ENCODE measurements around the gene BIN1. TPM values are rescaled to one million over a fixed set of nuclear protein-coding genes. Genes with fewer than 3 reads are reported as not detected.
A peak's percentile ranks its signal among the peaks of the same experiment; 100 is the strongest.

BIN1 gene
- total RNA-seq, 2 donors from 2014 or later, result 132 to 133 TPM

GRCh38 chr2:127105656-127106456, 1.1 kb downstream of the BIN1 start:
- ATAC-seq, result no peak
- H3K36me3 Mint-ChIP-seq (ENCODE audit: low read depth), result no peaks in the 10 kb centered on the region
- no peak overlapping the region for H3K27ac Mint-ChIP-seq
- H3K4me3 Mint-ChIP-seq, result peak overlapping the region; percentile 92
- peaks cover 15% of the 10 kb centered on the region for H3K27me3 Mint-ChIP-seq
- H3K9me3 ChIP-seq (ENCODE audit: control insufficient read depth, low read length, poor library complexity, severe bottlenecking), result no peaks in the 10 kb centered on the region
- no peak for DNase-seq
- peaks cover 10% of the 10 kb centered on the region for H3K4me1 Mint-ChIP-seq

- Mint-ChIP-seq H3K4me1 (peaks cover 10% of the 10 kb centered on the region), H3K4me3 (peak overlapping the region; percentile 36), H3K36me3 (ENCODE audit: low read depth) (no peaks in the 10 kb centered on the region), H3K27ac (no peak overlapping the region), H3K27me3 (peaks cover 15% of the 10 kb centered on the region)
- DNase-seq (no peak), ATAC-seq (no peak)
- H3K9me3 ChIP-seq (ENCODE audit: control insufficient read depth, low read length, poor library complexity, severe bottlenecking), result no peaks in the 10 kb centered on the region
Observed at GRCh38 chr2:127104881-127105655, 1.9 kb downstream of the BIN1 start.

DNA sequence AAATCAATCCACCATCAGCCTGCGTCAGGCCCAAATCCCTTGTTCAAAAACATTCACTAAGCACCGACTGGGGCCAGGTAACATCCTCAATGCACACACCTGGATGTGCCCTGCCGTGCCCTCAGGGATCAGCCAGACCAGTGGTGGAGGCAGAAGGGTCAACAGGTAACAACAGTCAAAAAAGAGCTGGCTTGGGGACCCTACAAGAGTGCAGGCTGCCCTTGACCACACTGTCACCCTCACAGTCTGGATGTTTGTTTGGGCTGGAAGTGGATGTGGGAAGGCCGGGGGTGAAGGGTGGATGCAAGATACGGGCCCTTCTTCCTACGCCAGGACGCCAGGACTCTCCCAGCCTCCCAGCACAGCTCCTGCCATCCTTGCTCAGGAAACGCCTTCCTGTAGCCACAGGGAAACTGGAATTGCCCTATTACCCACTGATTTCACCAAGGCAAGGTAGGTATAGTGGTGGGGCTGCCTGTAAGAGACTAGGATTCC, 2.7 kb downstream of the BIN1 start:
- no peak for ATAC-seq
- H3K36me3 Mint-ChIP-seq (ENCODE audit: low read depth), result no peaks in the 10 kb centered on the region
- H3K27ac Mint-ChIP-seq, result no peak overlapping the region
- H3K4me3 Mint-ChIP-seq, result peak overlapping the region; percentile 36
- peaks cover 10% of the 10 kb centered on the region for H3K4me1 Mint-ChIP-seq
- no peak for DNase-seq
- no peaks in the 10 kb centered on the region for H3K9me3 ChIP-seq (ENCODE audit: control insufficient read depth, low read length, poor library complexity, severe bottlenecking)
- H3K27me3 Mint-ChIP-seq, result peaks cover 15% of the 10 kb centered on the region

DNA sequence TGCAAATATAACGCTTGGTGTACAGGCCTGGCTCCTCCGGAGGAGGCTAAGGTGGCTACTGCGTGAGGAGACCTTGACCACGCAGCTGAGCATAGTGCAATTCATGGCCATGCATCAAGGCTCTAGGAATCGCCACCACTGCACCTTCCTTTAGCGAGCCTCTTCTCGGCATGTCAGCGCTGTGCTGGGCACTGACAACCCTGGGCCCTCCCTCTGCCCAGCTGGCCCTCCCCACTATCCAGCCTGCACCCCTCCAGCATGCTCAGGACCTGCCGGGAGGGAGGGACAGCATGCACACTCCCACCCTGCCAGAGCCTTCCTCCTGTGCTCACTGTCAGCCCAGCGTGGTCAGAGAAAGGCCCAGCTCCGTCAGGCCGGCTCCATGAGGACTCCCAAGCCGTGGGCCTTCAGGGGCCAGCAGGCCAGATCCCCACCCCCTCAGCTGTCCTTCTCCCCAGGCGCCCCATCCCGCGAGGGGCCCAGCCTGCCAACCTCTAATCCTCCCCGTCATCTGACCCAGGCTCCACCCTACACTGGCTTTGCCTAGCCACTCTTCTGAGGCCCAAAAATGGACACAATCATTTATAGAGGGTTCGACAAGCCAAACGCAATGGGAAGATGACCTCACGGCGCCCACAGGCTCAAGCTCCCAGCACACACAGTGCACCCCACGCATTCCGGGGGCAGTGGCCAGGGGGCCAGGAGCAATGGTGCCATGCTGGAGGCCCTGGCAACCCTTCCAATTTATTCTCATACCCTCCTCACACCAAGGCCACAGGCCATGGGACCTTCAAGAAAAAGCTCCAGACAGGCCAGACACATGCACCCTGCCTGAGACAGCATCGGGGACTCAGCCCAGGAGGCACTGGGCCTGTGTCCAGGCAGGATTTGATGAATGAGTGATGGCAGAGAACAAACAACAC, 3.5 kb downstream of the BIN1 start:
- DNase-seq, result no peak
- H3K36me3 Mint-ChIP-seq (ENCODE audit: low read depth), result no peaks in the 10 kb centered on the region
- ATAC-seq, result no peak
- H3K27ac Mint-ChIP-seq, result no peak overlapping the region
- no peaks in the 10 kb centered on the region for H3K9me3 ChIP-seq (ENCODE audit: control insufficient read depth, low read length, poor library complexity, severe bottlenecking)
- no peak overlapping the region for H3K4me3 Mint-ChIP-seq
- H3K27me3 Mint-ChIP-seq, result peaks cover 15% of the 10 kb centered on the region
- H3K4me1 Mint-ChIP-seq, result peaks cover 10% of the 10 kb centered on the region

DNA sequence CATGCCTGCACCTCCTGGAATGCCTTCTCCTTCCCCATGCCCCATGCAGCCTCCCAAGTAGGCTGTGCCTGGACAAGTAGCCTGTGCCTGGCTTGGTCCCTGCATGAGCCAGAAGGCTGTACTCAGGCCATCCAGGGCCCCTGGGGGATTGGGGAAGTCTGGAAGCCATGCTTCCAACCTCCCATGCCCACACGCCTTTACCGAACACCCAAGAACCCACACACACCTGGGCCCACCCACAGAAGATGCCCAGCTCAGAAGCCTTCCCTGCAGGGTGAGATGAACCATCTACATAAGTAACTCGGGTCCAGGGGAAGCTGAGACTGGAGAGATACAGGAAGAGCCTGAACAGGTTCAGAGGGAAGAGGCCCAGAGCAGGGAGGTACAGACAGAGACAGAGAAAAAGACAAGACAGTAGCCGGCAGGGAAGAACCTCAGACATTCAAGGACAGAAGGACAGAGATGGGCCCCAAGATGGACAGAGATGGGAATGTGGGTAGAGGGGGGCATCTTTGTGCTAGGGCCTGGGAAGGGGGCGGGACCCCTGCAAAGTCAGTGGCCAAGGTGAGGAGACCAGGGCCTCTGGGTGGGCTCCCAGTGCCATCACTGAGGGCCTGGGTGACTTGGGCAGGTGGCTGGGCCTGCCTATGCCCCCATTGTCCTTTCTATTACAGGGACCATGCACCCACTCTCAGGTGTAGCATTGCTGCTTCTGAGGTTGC, 4.3 kb downstream of the BIN1 start:
- Mint-ChIP-seq H3K4me1 (peaks cover 10% of the 10 kb centered on the region), H3K36me3 (ENCODE audit: low read depth) (no peaks in the 10 kb centered on the region), H3K4me3 (no peak overlapping the region), H3K27ac (peak overlapping the region; percentile 72), H3K27me3 (peaks cover 13% of the 10 kb centered on the region)
- no peaks in the 10 kb centered on the region for H3K9me3 ChIP-seq (ENCODE audit: control insufficient read depth, low read length, poor library complexity, severe bottlenecking)
- no peak for ATAC-seq
- no peak for DNase-seq

- DNase-seq (no peak), ATAC-seq (no peak)
- Mint-ChIP-seq H3K27me3 (peaks cover 11% of the 10 kb centered on the region), H3K4me1 (peaks cover 7% of the 10 kb centered on the region), H3K27ac (peak overlapping the region; percentile 72), H3K4me3 (no peak overlapping the region), H3K36me3 (ENCODE audit: low read depth) (no peaks in the 10 kb centered on the region)
- H3K9me3 ChIP-seq (ENCODE audit: control insufficient read depth, low read length, poor library complexity, severe bottlenecking), result no peaks in the 10 kb centered on the region
Observed at GRCh38 chr2:127101756-127102477, 5.0 kb downstream of the BIN1 start.

DNA sequence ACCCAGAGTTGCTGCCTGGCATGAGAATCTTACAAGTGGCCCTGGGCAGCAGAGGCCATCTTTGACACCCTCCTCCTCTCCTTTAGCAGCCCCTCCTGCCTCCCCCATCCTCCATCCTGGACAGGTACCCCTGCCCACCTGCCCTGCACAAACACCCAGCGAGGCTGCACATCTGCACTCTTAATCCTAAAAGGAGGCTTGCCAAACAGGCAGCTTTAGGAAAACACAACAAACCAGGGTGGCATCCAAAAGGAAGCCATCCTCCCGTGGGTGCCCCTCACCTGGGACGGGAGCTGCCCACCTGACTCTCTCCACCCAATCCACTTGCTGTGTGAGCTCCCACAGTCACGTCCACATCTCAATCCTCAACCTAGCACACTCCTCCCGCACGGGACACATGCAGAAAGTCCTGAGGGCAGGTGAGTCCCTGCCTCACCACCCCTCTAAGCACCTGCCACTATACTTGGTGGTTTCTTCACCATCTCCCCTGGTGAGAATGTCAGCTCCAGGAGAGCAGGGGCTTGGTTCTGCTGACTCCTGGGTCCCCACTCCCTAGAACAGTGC, 5.8 kb downstream of the BIN1 start:
- DNase-seq (no peak), ATAC-seq (no peak)
- H3K9me3 ChIP-seq (ENCODE audit: control insufficient read depth, low read length, poor library complexity, severe bottlenecking), result no peaks in the 10 kb centered on the region
- H3K4me3 Mint-ChIP-seq, result no peak overlapping the region
- no peaks in the 10 kb centered on the region for H3K36me3 Mint-ChIP-seq (ENCODE audit: low read depth)
- H3K27ac Mint-ChIP-seq, result no peak overlapping the region
- peaks cover 10% of the 10 kb centered on the region for H3K4me1 Mint-ChIP-seq
- H3K27me3 Mint-ChIP-seq, result peaks cover 11% of the 10 kb centered on the region

- H3K4me1 Mint-ChIP-seq, result peaks cover 10% of the 10 kb centered on the region
- peaks cover 11% of the 10 kb centered on the region for H3K27me3 Mint-ChIP-seq
- H3K9me3 ChIP-seq (ENCODE audit: control insufficient read depth, low read length, poor library complexity, severe bottlenecking), result no peaks in the 10 kb centered on the region
- H3K36me3 Mint-ChIP-seq (ENCODE audit: low read depth), result no peaks in the 10 kb centered on the region
- ATAC-seq (no peak), DNase-seq (no peak)
- no peak overlapping the region for H3K4me3 Mint-ChIP-seq
- H3K27ac Mint-ChIP-seq, result no peak overlapping the region
Observed at GRCh38 chr2:127100251-127101047, 6.5 kb downstream of the BIN1 start.

GRCh38 chr2:127098711-127099110, 8.2 kb downstream of the BIN1 start:
- H3K27me3 Mint-ChIP-seq, result peaks cover 10% of the 10 kb centered on the region
- no peak for ATAC-seq
- H3K9me3 ChIP-seq (ENCODE audit: control insufficient read depth, low read length, poor library complexity, severe bottlenecking), result no peaks in the 10 kb centered on the region
- no peak overlapping the region for H3K27ac Mint-ChIP-seq
- H3K4me3 Mint-ChIP-seq, result no peak overlapping the region
- H3K4me1 Mint-ChIP-seq, result peaks cover 10% of the 10 kb centered on the region
- no peak for DNase-seq
- H3K36me3 Mint-ChIP-seq (ENCODE audit: low read depth), result no peaks in the 10 kb centered on the region

DNA sequence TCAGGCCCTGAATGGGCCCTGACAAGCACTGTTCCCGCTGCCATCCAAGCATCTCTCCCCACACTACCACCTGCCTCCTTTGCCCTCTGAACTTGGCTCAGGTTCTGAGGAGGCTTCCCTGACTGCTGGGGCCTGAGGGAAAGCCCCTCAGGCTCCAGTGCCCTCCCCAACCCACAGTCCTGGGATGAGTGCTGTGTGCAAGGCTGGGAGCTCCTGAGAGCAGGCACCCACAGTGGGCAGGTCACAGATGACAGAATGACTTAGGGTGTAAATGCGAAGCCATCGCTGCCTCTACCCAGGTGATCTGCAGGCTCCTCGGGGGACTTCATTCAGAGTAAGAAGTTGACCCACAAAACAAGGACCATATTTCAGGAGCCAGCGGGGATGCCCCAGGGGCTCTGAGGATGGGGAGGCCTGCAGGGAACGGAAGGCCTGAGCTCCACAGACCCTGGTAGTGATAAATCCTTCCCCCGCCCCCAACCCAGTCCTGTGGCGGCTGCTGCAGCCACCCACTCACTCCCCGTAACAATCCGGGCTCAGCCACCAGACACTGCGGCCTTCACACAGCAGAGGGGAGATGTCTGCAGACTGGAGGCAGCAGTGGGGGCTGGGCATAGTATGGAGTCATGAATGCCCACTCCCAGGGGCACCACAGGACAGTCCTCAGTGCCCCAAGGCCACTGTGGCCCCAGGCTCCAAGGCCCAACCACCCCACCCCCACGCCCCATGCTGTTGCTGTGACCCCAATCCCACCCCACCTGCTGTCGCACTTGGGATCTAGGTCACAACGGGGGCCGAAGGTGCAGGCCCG, 8.9 kb downstream of the BIN1 start:
- ATAC-seq (no peak), DNase-seq (no peak)
- Mint-ChIP-seq H3K36me3 (ENCODE audit: low read depth) (no peaks in the 10 kb centered on the region), H3K27me3 (peaks cover 16% of the 10 kb centered on the region), H3K4me3 (no peak overlapping the region), H3K4me1 (peaks cover 10% of the 10 kb centered on the region), H3K27ac (no peak overlapping the region)
- no peaks in the 10 kb centered on the region for H3K9me3 ChIP-seq (ENCODE audit: control insufficient read depth, low read length, poor library complexity, severe bottlenecking)

GRCh38 chr2:127097471-127097765, 9.5 kb downstream of the BIN1 start:
- H3K27ac Mint-ChIP-seq, result no peak overlapping the region
- H3K36me3 Mint-ChIP-seq (ENCODE audit: low read depth), result no peaks in the 10 kb centered on the region
- no peaks in the 10 kb centered on the region for H3K9me3 ChIP-seq (ENCODE audit: control insufficient read depth, low read length, poor library complexity, severe bottlenecking)
- H3K4me1 Mint-ChIP-seq, result peaks cover 6% of the 10 kb centered on the region
- H3K4me3 Mint-ChIP-seq, result no peak overlapping the region
- no peak for DNase-seq
- no peak for ATAC-seq
- H3K27me3 Mint-ChIP-seq, result peaks cover 16% of the 10 kb centered on the region
